HepG2 (cell line): Measurements from ENCODE around the gene RABGAP1L.

Source experiments
- JDP2 ChIP-seq: sonication (generic); formaldehyde crosslinking; IDR thresholded peaks from 2 replicates; pipeline ENCODE4 v1.8.1; 2022; ENCODE audit warnings: missing genetic modification reagents, borderline replicate concordance
- MAFK ChIP-seq, 2 experiments: IDR thresholded peaks in 1 of 2; conservative IDR thresholded peaks in 1 of 2; 2 replicates each; pipeline ENCODE4 v1.6.1; 2011; ENCODE audit warnings: improper control_type of control experiment in 2 of 2, low read length in 2 of 2
- POLR2A ChIP-seq, 2 experiments: IDR thresholded peaks; 2 replicates each; pipeline ENCODE4 v1.6.1; 2011; ENCODE audit warnings: low read depth in 2 of 2, low read length in 2 of 2, mild to moderate bottlenecking in 1 of 2, moderate library complexity in 1 of 2; ENCODE audit not compliant: insufficient read depth in 1 of 2
- POLR2AphosphoS2 ChIP-seq: IDR thresholded peaks from 2 replicates; pipeline ENCODE4 v1.6.1; 2011; ENCODE audit warnings: low read depth, low read length, improper control_type of control experiment
- SP1 ChIP-seq, 2 experiments: fragments of 450-650 bp in 1 of 2; sonication (generic) in 1 of 2; formaldehyde crosslinking in 1 of 2; IDR thresholded peaks; 2 replicates each; pipeline versions ENCODE4 v1.4.0 to v1.6.1; 2016 to 2020; ENCODE audit warnings: missing genetic modification reagents in 1 of 2
- TAF1 ChIP-seq: sonication (generic); formaldehyde crosslinking; IDR thresholded peaks from 2 replicates; pipeline ENCODE4 v1.4.0; 2020; ENCODE audit warnings: missing genetic modification reagents
- ZNF230 ChIP-seq: sonication (generic); formaldehyde crosslinking; IDR thresholded peaks from 2 replicates; pipeline ENCODE4 v1.4.0; 2020; ENCODE audit warnings: mild to moderate bottlenecking, missing genetic modification reagents
- ZNF691 ChIP-seq: sonication (generic); formaldehyde crosslinking; IDR thresholded peaks from 2 replicates; pipeline ENCODE4 v1.4.0; 2020; ENCODE audit warnings: missing genetic modification reagents, low read depth, mild to moderate bottlenecking, borderline replicate concordance

GRCh38 chr1:175033953-175034352, 874.6 kb downstream of the RABGAP1L start:
- TF ChIP-seq ZNF230 (CRISPR knock-in tag), result no peak
- TF ChIP-seq POLR2A (IDR thresholded peaks at IDR 0.05; ENCODE audit: insufficient read depth in 1 of 2, low read depth in 2 of 2, low read length in 2 of 2), result no peak
- TF ChIP-seq MAFK (conservative IDR thresholded peaks at IDR 0.05 in 1 of 2, IDR thresholded peaks at IDR 0.05 in 1 of 2; ENCODE audit: low read length in 2 of 2), result no peak
- TF ChIP-seq SP1 (IDR thresholded peaks at IDR 0.05), result no peak
- TF ChIP-seq SP1 (CRISPR knock-in tag; IDR thresholded peaks at IDR 0.05), result no peak
- TF ChIP-seq POLR2AphosphoS2, result no peak
- no peak for TF ChIP-seq TAF1 (CRISPR knock-in tag)
- TF ChIP-seq JDP2 (CRISPR knock-in tag), result no peak
- TF ChIP-seq ZNF691 (CRISPR knock-in tag), result no peak
